Hippocampal formation (tissue), 2 donors: Measurements from ENCODE around the gene MRPS25.
A peak's percentile ranks its signal among the peaks of the same experiment; 100 is the strongest.

Source experiments
- DNase-seq, 2 donors: peaks; one replicate each; lab custom pipeline; 2025; lab: John Stamatoyannopoulos, UW

MRPS25 gene

DNA sequence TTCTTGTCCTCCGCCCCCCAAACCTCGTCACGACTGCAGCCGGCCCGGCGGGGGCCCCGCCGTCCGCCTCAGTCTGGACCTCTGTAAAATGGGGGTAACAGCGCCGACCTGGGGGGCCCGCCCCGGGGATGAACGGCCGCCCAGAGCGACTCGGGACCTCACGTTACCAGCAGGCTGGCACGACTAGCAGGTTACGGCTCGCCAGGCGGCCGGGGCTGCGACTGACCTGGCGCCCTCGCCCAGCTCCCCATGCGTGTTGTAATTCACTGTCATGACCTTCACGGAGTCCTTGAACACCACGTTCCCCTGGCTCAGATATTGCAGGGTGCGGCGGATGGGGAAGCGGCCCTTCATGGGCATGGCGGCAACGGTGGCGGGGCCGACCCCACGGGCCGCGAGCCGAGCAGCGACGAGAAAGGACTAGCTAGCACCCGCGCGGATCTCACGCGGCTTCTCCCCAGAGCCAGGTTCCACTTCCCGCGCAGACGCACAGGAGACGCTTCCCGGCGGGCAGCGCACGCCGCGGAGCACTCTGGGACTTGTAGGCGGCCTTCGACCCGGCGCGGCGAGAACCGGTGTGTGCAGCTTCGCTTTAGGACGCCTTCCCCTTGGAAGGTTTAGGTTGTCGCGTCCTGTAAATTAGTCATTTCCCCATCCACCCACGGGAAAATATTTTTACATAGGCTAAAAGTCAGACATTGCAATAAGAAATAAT, at the start of gene MRPS25:
Gene MRPS25 (minus strand): TSS at position 481 of the 715 bp plus-strand sequence. CDS start 121 bp downstream, at position 360.
- DNase-seq: peak; percentile 77 to 83

DNA sequence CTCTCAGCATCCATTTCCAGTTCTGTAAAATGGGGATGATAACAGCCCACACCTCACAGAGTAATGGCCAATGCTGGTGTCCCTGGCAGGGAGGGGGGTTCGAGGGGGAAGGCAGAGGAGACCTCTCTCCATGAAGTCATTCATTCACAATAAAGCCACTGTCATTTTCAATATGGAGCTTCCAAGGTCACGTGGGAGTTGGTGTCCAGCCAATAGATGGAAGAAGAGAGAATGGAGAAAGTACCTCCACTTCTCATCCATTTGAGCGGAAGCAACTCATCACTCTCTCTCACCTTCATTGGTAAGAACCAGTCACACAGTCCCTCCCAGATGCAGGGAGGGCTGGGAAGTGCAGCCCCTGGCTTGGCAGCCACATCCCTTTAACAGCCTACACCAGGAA, 48.8 kb upstream of the MRPS25 start:
- DNase-seq: no peak

DNA sequence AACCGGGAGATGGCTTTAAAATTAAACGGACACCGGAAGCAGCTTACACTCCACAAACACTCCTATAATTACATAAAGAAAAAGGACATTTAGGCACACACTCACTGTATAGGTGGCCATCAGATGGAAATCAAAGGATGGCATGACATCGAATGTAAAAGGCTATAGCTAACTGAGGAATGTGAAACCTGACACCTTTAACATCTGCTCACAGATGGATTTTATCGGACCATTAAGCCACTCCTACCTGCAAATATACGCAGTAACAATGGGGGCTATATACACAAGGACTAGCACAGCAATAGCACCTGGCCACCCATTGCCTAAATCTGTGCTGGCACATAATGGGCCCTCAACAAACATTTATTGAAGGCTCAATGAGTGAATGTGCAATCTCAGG, 48.4 kb upstream of the MRPS25 start:
- no peak for DNase-seq

DNA sequence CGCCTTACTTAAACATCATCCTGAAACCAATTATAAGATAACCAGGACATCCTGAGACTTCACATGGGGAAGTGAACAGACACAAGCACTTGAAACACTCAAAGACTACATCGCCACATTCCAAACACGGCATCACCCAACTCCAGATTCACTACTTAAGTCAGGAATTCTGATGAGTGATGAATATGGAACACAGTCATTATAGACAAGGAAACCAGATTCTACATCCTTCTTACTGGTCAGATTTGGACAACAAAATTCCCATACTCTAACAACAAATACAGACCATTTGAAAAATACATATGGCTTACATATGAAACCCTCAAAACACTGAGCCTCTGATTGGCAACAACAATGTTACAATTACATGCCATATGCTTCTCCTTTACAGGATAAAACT, 46.9 kb upstream of the MRPS25 start:
- DNase-seq: no peak

DNA sequence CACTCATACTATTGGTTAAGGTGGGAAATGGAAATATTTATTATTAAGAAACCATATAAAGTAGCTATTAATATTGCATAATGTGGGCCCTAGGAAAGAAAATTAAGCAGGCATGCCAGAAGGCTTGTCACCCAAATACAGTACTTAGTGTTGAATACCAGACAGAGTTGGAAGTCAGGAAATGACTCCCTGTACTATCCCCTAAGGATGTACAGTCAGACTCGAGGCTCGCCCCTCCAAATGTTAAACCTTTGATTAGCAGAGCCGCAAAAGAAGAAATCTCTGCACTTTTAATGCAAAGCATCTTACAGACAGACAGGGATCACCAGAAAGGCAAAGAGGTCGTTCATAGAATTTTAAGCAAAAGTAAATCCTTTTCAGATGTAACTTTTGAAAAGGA, 45.1 kb upstream of the MRPS25 start:
- no peak for DNase-seq

DNA sequence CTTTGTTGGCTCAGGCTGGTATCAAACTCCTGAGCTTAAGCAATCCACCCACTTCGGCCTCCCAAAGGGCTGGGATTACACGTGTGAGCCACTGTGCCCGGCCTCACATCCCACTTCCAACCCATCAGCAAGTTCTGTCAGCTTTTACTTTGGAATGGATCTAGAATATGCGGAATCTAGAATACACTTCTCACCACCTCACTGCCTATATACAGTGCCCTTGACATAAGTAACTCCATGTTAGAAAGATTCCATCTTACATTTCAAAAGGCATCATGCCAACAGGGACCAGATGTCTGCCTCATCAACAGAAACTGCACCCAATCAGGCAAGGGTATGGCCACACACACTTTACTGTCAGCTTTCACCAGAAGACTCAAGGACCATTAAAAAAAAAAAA, 43.8 kb upstream of the MRPS25 start:
- DNase-seq: no peak

DNA sequence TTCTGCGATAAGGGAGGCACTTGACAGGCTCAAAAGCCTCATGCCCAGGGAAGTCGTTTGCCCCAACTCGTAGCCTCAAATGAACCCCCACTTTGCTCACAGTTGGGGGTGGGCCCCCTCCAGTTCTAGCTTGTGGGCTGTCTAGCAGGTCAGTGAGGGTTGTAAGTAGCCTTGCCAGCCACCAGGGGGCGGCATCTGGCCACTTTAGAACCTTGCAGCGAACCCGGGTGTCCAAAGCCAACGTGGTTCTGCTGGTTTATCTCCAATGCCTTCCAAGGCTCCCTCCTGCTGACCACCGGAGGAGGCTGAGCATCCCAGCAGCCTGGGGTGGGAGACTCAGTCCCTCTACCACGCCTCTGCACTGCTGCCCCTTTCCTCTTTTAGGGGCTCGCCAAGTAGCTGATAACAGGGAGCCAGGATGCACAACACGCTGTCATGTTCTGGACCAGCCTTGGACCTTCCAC, 43.0 kb upstream of the MRPS25 start:
- DNase-seq: peak; percentile 52 to 71

DNA sequence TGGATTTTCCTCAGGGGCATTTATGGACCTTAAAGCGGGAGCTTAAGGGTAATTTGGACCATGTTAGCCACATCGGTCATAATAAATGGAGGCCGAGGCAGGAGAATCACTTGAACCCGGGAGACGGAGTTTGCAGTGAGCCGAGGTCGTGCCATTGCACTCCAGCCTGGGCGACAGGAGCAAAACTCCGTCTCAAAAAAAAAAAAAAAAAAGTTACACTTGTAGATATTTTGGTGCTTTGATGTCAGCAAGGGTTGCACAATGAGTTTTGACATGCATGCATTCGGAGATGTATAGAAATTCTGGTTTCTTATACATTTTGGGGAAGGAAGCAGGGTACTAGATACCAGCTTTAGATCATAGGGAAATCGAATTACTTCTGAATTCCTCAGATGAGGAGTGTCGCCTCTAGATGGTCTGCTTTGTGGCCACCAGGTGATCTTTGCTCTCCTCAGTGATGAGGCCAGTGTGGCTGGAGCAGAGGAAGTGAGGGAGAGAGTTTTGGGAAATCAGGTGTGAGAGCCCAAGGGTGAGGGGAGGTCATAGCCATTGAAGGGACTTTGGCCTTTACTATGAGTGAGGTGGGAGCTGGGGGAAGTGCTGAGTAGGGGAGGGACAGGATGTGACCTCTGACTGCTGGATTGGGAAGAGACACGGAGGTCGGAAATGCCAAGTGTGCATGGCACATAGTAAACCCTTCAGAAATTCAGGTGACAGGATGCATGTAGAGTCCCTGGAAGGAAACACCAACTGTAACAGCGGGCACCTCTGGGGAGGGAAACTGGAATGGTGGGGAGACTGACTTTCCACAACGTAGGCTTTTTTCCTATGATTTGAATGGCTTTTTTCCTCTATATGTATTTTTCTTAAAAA, 42.2 kb upstream of the MRPS25 start:
- no peak for DNase-seq

DNA sequence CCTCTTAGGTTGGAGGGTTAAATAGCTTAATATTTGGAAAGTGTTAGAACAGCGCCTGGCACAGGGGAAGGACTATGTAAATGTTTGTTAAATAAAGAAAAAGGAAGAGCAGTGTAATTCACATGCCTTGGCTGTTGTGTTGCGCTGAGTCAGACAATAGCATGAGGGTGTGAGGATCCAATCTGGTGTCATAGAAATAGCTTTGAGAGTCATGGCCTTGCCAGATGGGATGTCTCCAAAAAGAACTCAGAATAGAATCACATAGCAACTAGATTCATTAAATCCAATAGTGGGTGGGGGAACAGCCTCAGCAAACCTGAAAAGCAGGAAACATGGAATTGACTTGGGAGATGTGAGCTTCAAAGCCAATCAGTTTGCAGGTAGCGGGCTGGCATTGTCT, 37.7 kb upstream of the MRPS25 start:
- DNase-seq: peak in 1 of 2 donors; percentile 30

DNA sequence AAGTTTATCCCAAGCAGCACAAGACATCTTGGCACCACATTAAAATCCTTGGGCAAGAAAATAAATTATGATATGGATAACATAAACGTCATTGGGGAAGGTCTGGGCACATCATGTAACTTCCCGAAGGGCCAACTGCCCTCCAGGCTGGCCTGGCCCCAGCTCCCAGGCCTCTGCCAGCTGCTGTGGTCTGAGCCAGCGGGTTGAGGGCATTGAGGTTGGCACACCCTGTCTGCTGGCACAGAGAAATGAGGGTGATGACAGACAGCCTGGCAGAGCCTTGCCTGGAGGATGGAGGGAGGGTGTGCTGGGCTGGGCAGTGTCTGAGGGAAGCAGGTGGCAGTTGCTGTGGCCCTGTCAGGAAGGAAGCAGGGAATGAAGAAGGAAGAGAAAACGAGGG, 37.1 kb upstream of the MRPS25 start:
- peak; percentile 21 to 69 for DNase-seq

DNA sequence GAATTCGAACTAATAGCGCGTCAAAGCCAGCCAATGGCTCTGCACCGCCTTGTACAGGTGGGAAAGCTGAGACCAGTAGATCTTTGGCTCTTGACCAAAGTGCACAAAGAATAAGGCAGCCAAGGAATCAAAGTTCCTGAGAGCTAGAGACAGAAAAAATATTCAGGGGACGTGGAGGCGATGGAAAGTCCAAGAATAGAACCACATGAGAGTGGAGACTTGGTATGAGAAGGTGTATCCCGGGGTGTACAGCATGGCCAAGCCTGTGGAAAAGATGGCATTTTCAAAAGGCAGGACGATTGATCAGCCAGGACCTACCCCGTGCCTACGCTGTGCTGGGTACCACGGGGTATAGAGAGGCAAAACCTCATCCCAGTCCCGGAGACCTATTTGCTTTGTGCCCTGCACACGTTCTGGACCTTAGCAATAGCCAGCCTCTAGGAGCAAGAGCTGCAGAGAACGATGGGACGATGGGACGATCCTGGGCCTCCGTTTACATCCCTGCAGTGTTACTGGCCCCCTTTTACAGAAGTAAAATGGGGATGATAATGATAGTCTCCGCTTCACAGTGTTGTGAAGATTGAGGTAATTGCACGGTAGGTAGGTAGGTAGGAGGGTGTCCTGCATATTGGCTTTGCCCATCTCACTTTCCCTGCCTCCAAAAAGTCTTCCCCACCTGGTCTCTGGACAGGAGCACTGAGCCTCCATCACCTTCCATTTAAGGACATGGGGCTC, 34.4 kb upstream of the MRPS25 start:
- DNase-seq: peak in 1 of 2 donors; percentile 44

DNA sequence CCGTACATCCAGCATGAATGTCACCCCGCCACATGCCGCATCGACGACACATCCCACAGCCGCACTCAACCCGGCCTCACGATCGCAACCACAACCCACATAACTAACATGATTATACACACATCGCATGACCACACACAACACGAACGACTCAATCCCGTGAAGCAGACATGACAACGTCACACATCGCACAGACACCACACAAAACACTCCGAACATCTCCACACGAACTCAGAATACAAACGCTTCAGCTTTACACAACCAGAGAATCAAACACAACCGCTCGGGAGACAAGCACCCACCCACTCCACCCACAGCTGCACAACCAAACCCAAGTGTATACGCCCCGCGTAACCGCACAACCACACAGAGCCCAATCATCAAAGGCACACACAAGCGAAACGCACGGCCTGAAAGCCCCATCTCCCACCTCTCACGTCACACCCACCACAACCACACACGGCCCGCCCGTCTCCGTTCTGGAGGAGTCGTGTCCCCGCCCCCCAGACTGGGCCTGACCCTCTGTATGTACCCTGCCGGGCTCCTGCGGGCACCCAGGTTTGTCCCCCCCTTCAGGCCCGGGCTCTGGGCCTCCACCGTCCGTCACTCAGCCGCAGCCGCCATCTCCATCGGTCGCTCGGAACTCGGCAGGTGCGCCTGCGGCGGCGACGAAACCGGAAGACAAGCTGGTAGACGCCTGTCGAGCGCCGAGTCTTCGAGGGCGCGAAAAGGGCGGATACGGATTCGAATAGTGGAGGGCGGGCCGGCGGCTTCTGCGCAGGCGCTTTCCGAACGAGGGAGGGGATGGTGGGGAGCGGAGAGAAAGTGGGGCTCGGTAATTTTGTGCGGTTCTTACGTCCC, 33.6 kb upstream of the MRPS25 start, which contains the start of gene RBSN:
Gene RBSN (minus strand): TSS at position 646 of the 861 bp plus-strand sequence. CDS start 3,028 bp downstream, outside the sequence.
- DNase-seq: peak; percentile 90 to 96

DNA sequence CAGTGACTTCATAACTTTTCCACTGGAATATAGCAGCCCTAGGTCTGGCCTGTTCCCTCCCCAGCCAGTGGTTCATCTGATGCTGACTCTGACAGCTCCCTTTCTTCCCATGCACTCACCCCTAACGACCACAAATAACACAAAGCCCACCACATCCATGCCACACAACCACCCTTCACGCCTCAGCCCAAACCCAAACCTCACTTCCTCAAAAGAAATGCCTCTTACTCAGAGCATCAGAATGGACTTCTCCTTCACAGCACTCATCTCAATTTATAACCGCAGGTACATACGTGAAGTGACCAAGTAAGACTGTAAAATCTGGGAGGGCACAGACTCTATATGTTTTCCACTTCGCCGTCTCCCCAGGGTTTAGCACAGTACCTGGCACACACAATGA, 32.8 kb upstream of the MRPS25 start:
- DNase-seq: no peak

DNA sequence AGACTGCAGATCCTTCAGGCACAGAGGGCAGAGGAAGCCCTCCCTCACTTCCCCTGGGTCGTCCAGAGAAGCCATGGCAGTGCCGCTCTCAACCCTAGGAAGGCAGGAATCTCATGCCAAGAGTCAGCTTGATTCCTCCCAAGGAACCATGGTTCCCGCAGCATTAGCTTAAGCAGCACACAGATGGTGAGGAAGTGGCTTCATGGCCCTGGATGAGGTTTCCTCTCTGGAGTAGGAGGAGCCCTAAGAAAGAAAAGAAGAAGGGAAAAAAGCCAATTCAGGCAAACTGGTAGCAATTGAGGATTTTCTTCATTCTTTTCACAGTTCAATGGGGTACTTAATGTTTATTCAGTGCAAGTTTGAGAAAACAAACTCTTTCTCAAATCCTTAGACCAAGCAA, 30.9 kb upstream of the MRPS25 start:
- DNase-seq: no peak

DNA sequence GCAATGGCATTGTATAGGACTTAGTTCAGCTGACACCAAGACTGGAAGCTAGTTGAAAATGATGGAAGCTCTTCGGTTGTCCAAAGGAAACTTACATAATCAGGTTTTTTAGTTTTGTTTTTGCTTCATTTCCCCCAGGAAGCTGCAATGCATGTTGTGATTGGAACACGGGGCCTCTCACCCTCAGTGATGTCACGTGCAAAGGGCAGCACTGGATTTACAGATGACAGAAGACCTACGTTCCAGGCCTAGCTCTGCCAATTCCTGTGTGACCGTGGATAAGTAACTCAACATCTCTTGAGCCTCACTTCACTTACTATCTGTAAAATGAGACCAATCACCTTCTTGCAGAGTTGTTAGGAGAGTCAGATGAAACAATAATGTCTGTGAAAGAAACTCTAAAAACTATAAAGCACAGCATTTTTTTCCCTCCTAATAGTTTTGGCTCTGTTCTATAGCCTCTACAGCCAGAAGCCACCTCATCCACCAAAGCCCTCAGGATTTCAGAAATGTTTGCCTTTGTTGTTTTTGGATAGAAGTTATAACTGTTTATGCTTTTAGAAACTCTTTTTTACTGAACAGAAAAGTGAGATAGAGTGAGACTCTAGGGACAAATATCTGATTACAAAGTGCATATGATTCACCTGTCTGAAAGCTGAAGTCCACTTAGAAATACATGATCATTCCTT, 29.2 kb upstream of the MRPS25 start:
- DNase-seq: no peak

DNA sequence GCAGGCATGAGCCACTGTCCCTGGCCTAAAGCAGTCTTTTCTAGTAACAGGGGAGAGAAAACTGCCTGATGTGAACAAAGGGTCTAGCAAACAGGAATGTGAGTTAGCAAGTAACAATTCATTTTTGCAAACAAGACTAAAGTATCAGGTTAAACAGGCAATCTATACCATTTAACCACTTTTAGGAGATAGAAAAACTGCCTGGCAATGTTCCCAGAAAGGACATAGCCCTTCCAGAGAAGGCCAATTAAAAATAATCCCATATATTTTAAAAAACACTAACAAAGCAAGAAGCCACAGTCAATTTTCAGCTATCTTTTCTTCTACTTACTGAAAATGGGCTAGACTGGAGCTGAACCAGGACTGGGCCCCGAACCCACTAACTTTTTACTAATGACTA, 27.6 kb upstream of the MRPS25 start:
- DNase-seq: no peak

DNA sequence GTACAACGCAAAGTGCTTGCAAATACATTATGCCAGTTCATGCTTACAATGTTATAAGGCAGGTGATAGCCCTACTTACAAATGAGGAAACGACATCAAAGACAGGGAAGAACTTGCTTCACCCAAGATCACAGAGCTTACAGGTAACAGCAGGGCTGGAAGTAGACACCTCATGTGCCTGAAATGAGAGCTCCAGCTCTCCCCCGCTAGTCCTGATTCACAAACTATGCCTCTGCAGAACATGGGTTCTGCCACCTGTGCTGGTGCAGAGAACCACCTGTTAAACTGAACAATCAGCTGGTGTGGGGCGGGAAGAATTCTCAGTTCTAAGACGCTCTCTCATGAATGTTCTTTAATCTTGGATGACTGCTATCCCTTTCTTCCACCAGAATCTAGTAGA, 26.5 kb upstream of the MRPS25 start:
- no peak for DNase-seq

DNA sequence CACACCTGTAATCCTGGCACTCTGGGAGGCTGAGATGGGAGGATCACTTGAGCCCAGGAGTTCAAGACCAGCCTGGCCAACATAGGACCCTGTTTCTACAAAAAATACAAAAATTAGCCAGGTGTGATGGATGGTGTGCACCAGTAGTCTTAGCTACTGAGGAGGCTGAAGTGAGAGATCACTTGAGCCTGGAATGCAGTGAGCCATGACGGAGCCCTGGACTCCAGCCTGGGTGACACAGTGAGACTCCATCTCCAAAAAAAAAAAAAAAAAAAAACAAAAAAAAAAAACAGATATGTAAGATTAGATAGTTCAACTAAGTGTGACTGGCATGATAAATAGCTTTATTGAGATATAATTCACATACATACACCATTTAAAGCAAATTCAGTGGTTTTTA, 24.1 kb upstream of the MRPS25 start:
- no peak for DNase-seq

DNA sequence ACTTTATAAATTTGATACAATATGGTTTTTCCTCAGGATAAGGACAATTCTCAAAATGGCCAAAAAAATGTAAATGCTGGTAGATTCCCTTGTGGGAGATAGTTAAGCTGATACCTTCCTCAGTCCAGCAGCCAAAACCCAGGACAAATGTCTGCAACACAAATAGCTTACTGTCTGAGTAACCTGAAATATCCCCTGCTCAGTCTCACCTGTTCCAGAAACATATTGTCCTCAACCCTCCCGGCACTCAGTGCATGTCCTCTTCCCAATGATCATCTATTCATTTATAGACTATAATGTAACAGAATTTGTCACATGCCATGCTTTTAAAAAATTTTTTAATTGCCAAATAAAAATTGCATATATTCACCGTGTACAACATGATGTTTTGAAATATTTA, 21.6 kb upstream of the MRPS25 start:
- no peak for DNase-seq

DNA sequence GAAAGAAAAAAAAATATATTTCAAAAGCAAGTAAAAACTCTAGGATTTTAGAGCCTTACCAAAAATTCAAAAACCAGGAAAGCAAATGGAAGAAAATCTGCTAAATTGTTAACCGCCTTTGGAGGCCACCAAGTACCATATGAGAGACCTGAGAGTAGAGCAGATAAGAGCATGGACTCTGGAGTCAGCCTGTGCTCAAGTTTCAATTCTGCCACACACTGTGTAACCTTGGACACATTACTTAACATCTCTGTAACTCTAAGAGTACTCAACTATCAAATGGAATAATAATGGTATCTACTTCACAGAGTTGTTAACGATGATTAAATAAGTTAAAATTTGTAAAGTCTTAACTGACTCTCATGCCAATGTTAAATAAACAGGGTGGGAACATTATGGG, 21.1 kb upstream of the MRPS25 start:
- DNase-seq: no peak

DNA sequence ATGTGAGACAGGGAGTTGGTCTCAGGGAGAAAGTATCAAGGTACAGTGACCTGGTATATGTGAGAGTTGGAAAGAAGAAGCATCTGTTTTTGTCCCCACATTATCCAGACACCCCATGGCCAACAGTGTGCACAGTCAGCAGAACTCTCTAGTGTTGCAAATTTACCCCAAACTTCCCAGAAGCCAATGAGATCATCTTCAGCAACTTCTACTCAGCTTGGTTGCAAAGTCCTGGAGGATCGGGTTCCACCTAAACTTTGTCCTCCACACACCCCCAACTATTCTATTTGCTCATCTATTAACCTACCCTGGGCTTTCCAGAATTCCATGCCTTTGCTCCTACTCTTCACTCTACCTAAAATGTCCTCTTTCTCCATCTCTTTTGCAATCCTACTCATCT, 18.1 kb upstream of the MRPS25 start:
- DNase-seq: no peak
